Endothelial cell (in vitro differentiated cells): ENCODE measurements around the gene SLC25A28. TPM values are rescaled to one million over a fixed set of nuclear protein-coding genes. Genes with fewer than 3 reads are reported as not detected.

Experiments
- DNase-seq: peaks from one replicate; pipeline ENCODE4 v3.0.0; 2021; ENCODE audit warnings: low spot score
- H3K27ac Mint-ChIP-seq: one replicate; pipeline ENCODE4 v1.8.0; 2021; ENCODE audit warnings: mixed read lengths, inconsistent platforms; ENCODE audit not compliant: unreplicated experiment
- H3K27me3 Mint-ChIP-seq: one replicate; pipeline ENCODE4 v1.8.0; 2021; ENCODE audit warnings: mild to moderate bottlenecking, moderate library complexity, mixed read lengths, inconsistent platforms; ENCODE audit not compliant: unreplicated experiment
- H3K36me3 Mint-ChIP-seq: one replicate; pipeline ENCODE4 v1.8.0; 2021; ENCODE audit warnings: mild to moderate bottlenecking, low read depth, mixed read lengths, inconsistent platforms; ENCODE audit not compliant: unreplicated experiment
- H3K4me1 Mint-ChIP-seq: one replicate; pipeline ENCODE4 v1.8.0; 2021; ENCODE audit warnings: mild to moderate bottlenecking, mixed read lengths, inconsistent platforms; ENCODE audit not compliant: unreplicated experiment
- H3K4me3 Mint-ChIP-seq: one replicate; pipeline ENCODE4 v1.8.0; 2021; ENCODE audit warnings: mild to moderate bottlenecking, mixed read lengths, inconsistent platforms; ENCODE audit not compliant: unreplicated experiment
- H3K9me3 Mint-ChIP-seq: one replicate; pipeline ENCODE4 v1.8.0; 2021; ENCODE audit warnings: mixed read lengths, inconsistent platforms; ENCODE audit not compliant: unreplicated experiment
- total RNA-seq: library from RNA; stranded (reverse); fragmentation: NEBNext Ultra II Directional; extraction: Animal tissue kit (Norgen Biotek cat#: 25700); gene quantifications from one replicate; pipeline ENCODE4 v1.2.1, GENCODE V29; 2021; ENCODE audit not compliant: unreplicated experiment
- TF ChIP-seq, protein P1 (sequence below): fragments of 200-600 bp; sonication (generic); IDR thresholded peaks from one replicate; pipeline ENCODE4 v1.5.0; 2021; ENCODE audit warnings: antibody characterized with exemption; ENCODE audit not compliant: unreplicated experiment

SLC25A28 gene
- total RNA-seq, 1 donor from 2014 or later: 34.5 TPM

DNA sequence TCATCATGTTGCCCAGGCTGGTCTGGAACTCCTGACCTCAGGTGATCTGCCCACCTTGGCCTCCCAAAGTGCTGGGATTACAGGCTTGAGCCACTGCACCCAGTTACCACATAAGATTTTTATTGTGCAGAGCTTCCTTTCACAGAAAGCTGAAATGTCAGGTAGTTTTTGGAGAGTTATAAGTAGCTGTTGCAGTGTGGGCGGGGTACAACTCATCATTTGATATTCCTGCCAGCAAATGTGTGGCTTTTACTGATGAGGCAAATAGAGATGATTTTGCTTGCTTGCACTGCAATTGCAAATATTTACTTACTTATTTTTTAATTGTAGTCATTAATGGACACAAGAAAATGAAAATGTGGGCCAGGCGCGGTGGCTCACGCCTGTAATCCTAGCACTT, 55.1 kb downstream of the SLC25A28 start:
- no peak for DNase-seq
- Mint-ChIP-seq H3K27ac (no peak overlapping the region), H3K9me3 (no peaks in the 10 kb centered on the region), H3K27me3 (no peaks in the 10 kb centered on the region), H3K4me1 (peaks cover 14% of the 10 kb centered on the region), H3K4me3 (no peak overlapping the region), H3K36me3 (no peaks in the 10 kb centered on the region)
- TF ChIP-seq, protein P1, sequence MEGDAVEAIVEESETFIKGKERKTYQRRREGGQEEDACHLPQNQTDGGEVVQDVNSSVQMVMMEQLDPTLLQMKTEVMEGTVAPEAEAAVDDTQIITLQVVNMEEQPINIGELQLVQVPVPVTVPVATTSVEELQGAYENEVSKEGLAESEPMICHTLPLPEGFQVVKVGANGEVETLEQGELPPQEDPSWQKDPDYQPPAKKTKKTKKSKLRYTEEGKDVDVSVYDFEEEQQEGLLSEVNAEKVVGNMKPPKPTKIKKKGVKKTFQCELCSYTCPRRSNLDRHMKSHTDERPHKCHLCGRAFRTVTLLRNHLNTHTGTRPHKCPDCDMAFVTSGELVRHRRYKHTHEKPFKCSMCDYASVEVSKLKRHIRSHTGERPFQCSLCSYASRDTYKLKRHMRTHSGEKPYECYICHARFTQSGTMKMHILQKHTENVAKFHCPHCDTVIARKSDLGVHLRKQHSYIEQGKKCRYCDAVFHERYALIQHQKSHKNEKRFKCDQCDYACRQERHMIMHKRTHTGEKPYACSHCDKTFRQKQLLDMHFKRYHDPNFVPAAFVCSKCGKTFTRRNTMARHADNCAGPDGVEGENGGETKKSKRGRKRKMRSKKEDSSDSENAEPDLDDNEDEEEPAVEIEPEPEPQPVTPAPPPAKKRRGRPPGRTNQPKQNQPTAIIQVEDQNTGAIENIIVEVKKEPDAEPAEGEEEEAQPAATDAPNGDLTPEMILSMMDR: no peak

DNA sequence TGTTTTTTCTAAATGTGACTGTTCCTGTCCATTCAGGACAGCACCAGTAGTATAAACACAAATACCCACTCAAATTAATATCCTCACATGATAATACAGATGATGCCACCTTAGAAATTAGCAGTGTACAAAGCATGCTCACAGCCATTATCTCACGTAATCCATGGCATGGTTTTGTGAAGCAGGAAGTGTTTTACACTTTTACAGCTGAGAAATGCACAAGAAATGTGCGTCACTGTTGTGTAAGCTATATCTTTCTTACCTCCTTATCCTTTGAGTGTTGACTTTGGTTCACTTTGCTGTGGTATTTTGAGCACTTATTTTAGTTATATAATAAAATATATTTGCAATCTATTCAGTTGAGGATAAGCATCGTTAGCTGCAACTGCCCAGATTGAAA, 55.9 kb downstream of the SLC25A28 start:
- TF ChIP-seq, protein P1: no peak
- H3K4me1 Mint-ChIP-seq: peaks cover 14% of the 10 kb centered on the region
- H3K9me3 Mint-ChIP-seq: no peaks in the 10 kb centered on the region
- H3K27me3 Mint-ChIP-seq: peaks cover 1% of the 10 kb centered on the region
- H3K4me3 Mint-ChIP-seq: no peak overlapping the region
- H3K27ac Mint-ChIP-seq: no peak overlapping the region
- no peaks in the 10 kb centered on the region for H3K36me3 Mint-ChIP-seq
- no peak for DNase-seq

DNA sequence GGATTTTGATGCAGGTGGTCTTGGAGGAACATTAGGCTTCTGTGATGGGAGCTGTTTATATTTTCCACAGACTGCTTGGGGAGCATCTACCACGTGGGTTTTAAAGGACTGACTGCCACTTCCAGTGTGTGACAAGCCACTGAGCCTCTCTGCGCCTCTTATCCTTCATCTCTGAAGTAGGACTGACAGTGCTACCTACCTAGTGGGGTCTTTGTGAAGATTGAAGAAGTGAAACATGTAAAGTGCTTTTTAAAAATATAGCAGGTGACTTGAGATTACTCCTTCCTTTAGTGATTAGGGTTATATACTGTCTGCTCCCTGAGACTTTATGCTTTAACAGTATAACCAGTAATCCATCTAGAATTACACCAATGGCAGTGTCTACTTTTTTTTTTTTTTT, 57.6 kb downstream of the SLC25A28 start:
- no peak overlapping the region for H3K27ac Mint-ChIP-seq
- H3K9me3 Mint-ChIP-seq: no peaks in the 10 kb centered on the region
- no peaks in the 10 kb centered on the region for H3K36me3 Mint-ChIP-seq
- peaks cover 1% of the 10 kb centered on the region for H3K27me3 Mint-ChIP-seq
- TF ChIP-seq, protein P1: no peak
- H3K4me3 Mint-ChIP-seq: no peak overlapping the region
- DNase-seq: no peak
- peaks cover 7% of the 10 kb centered on the region for H3K4me1 Mint-ChIP-seq

Other genes with a start within 250 kb of the SLC25A28 start
- 33.7 TPM for gene GOT1, start 189.8 kb downstream of the SLC25A28 start, total RNA-seq
- 0.82 TPM for gene NKX2-3, start 87.5 kb downstream of the SLC25A28 start, total RNA-seq
- 16.5 TPM for gene ENTPD7, start 39.1 kb upstream of the SLC25A28 start, total RNA-seq
- gene COX15, start 111.7 kb upstream of the SLC25A28 start, total RNA-seq: 34.5 TPM
- 13.7 TPM for gene CUTC, start 111.8 kb upstream of the SLC25A28 start, total RNA-seq
- 1.9 TPM for gene ABCC2, start 162.2 kb upstream of the SLC25A28 start, total RNA-seq